ENCODE data around the gene PDX1.

The PDX1 gene

GRCh38 chr13:27919934-27920676, at the start of gene PDX1:
Gene PDX1 (plus strand): TSS chr13:27920000. CDS start chr13:27920139, 139 bp downstream.
- peak; percentile 32 for DNase-seq (ENCODE audit: low spot score)

GRCh38 chr13:27878274-27878673, 41.5 kb upstream of the PDX1 start:
- no peak for DNase-seq (ENCODE audit: low spot score)

GRCh38 chr13:27889471-27889870, 30.3 kb upstream of the PDX1 start:
- DNase-seq (ENCODE audit: low spot score) = no peak

GRCh38 chr13:27896726-27897125, 23.1 kb upstream of the PDX1 start:
- no peak for DNase-seq (ENCODE audit: low spot score)

- DNase-seq (ENCODE audit: low spot score) = no peak
Measured at GRCh38 chr13:27904719-27905118, 15.1 kb upstream of the PDX1 start.

GRCh38 chr13:27905650-27906049, 14.2 kb upstream of the PDX1 start:
- no peak for DNase-seq (ENCODE audit: low spot score)

- DNase-seq (ENCODE audit: low spot score) = no peak
Measured at GRCh38 chr13:27907121-27907787, 12.5 kb upstream of the PDX1 start.

- DNase-seq (ENCODE audit: low spot score) = no peak
Measured at GRCh38 chr13:27909378-27909777, 10.4 kb upstream of the PDX1 start.

- DNase-seq (ENCODE audit: low spot score) = no peak
Measured at GRCh38 chr13:27911521-27911920, 8.3 kb upstream of the PDX1 start.

- DNase-seq (ENCODE audit: low spot score) = no peak
Measured at GRCh38 chr13:27913160-27913559, 6.6 kb upstream of the PDX1 start.

- no peak for DNase-seq (ENCODE audit: low spot score)
Measured at GRCh38 chr13:27915301-27916207, 4.2 kb upstream of the PDX1 start.

GRCh38 chr13:27917121-27917947, 2.5 kb upstream of the PDX1 start:
- peak; percentile 41 for DNase-seq (ENCODE audit: low spot score)

- DNase-seq (ENCODE audit: low spot score) = no peak
Measured at GRCh38 chr13:27918041-27918917, 1.5 kb upstream of the PDX1 start.

- DNase-seq (ENCODE audit: low spot score) = no peak
Measured at GRCh38 chr13:27918918-27919658, 712 bp upstream of the PDX1 start.

- peak; percentile 94 for DNase-seq (ENCODE audit: low spot score)
Measured at GRCh38 chr13:27919659-27919933, 204 bp upstream of the PDX1 start.

- peak; percentile 33 for DNase-seq (ENCODE audit: low spot score)
Measured at GRCh38 chr13:27920677-27921420, 1.0 kb downstream of the PDX1 start.

GRCh38 chr13:27921421-27921960, 1.7 kb downstream of the PDX1 start:
- DNase-seq (ENCODE audit: low spot score) = peak; percentile 19

- no peak for DNase-seq (ENCODE audit: low spot score)
Measured at GRCh38 chr13:27921961-27922882, 2.4 kb downstream of the PDX1 start.
